ENCODE measurements around the gene APOBEC3H. TPM values are rescaled to one million over a fixed set of nuclear protein-coding genes. Genes with fewer than 3 reads are reported as not detected.

Gene APOBEC3H
- total and polyA plus RNA-seq, 9 of the 15 experiments (the other 6 are each of a cell fraction or from before 2014, with no cell fraction given) = 0.10 to 0.21 TPM; not detected in 7

DNA sequence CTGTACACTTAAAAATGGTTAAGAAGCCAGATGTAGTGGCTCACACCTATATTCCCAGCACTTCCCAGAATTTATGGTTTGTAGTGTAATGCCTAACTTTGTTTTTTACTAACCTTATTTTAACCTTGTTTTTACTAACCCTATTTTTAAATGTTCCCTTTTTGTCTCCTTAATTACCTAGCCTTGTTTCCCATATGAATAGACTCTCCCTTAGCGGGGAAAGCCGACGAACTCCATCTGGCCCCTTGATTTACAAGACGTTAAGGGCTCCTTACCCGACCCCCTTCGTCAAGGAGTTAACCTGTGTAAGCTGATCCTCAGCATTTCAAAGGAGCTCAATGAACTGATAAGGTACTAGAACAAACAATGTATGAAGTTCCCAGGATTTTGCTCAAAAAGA lies 17.1 kb downstream of the APOBEC3H start:
- CTCF ChIA-PET (ENCODE audit: low intra/inter-chr PET ratio) = no interaction called here
- H3K27ac ChIP-seq (ENCODE audit: extremely low read depth, low read depth, low read length) = no peak overlapping the region

DNA sequence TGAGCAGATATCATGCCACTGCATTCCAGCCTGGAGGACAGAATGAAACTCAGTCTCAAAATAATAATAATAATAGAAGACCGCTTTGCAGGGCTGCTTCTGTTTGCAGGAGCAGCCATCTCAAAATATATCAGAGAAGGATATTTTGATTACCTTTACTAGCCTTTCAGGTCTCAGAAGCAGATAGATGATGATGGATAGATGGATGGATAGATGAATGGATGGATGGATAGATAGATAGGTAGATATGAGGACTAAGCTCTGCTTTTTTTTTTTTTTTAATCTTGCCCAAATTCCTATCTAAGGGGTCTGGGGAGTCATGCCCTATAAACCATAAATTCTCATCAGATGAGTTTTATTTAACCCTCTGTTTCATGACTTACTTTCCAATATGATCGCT lies 18.5 kb downstream of the APOBEC3H start:
- no peaks in the 10 kb centered on the region; a peak in 2 of 5 replicates for H3K4me1 ChIP-seq (replicated peaks in 1 of 2; ENCODE audit: control insufficient read depth in 2 of 2, insufficient read depth in 2 of 2, low read length in 2 of 2)
- no peak for FAIRE-seq
- no peak overlapping the region for H3K4me3 ChIP-seq
- intact Hi-C loops (cut with micrococcal nuclease) (no loop called here), in situ Hi-C loops (cut with MboI) (loop anchor here (5.0 kb wide), 1 partner anchor 103 kb away; the partner anchor contains the start of gene APOBEC3C)
- ChIA-PET CTCF (ENCODE audit: low intra/inter-chr PET ratio) (no interaction called here), POLR2A (interaction anchor here (0.6 kb wide), 1 partner anchor 279 kb away, joined by 3 read pairs; no protein-coding TSS in a partner anchor)
- H3K4me2 ChIP-seq (ENCODE audit: insufficient read depth, low read length) = no peak overlapping the region
- H3K27me3 ChIP-seq (ENCODE audit: control insufficient read depth in 2 of 2, insufficient read depth in 2 of 2, low read length in 2 of 2) = no peaks in the 10 kb centered on the region
- WGBS (ENCODE audit: insufficient coverage, low coverage, missing lambda C conversion rate) = 40% methylated on average over 2 of the region's 2 CpGs
- no peak overlapping the region for H3K9ac ChIP-seq (ENCODE audit: insufficient read depth in 1 of 2, low read depth in 2 of 2, low read length in 2 of 2)
- H3K27ac ChIP-seq (ENCODE audit: extremely low read depth, low read depth, low read length) = no peak overlapping the region
- no TSS peak for BruUV-seq (replicated peaks)
- H3K36me3 ChIP-seq (ENCODE audit: control insufficient read depth, insufficient read depth, low read length) = no peaks in the 10 kb centered on the region
- no peaks in the 10 kb centered on the region for H4K20me1 ChIP-seq (replicated peaks; ENCODE audit: control insufficient read depth, insufficient read depth, low read length)
- no peak overlapping the region for H2AFZ ChIP-seq (ENCODE audit: low read depth, low read length)
- no peaks in the 10 kb centered on the region for H3K9me1 ChIP-seq (ENCODE audit: control insufficient read depth, insufficient read depth, low read length)
- TF ChIP-seq TAL1 (IDR thresholded peaks at IDR 0.05) = no peak
- ATAC-seq = no peak
- no peaks in the 10 kb centered on the region for H3K9me3 ChIP-seq (replicated peaks; ENCODE audit: control insufficient read depth, insufficient read depth, low read depth, low read length)
- DNase-seq (ENCODE audit: extremely low read depth in 1 of 4, low spot score in 3 of 4) = no peak
- no peaks in the 10 kb centered on the region for H3K79me2 ChIP-seq (ENCODE audit: control insufficient read depth, insufficient read depth, low read length)

More for the DNA sequence above, 17.1 kb downstream of the APOBEC3H start:
- Histone ChIP-seq H3K27me3 (ENCODE audit: control insufficient read depth in 2 of 2, insufficient read depth in 2 of 2, low read length in 2 of 2) (no peaks in the 10 kb centered on the region), H2AFZ (ENCODE audit: low read depth, low read length) (no peak overlapping the region), H3K4me2 (ENCODE audit: insufficient read depth, low read length) (no peak overlapping the region), H4K20me1 (replicated peaks; ENCODE audit: control insufficient read depth, insufficient read depth, low read length) (no peaks in the 10 kb centered on the region), H3K4me3 (no peak overlapping the region), H3K4me1 (replicated peaks in 1 of 2; ENCODE audit: control insufficient read depth in 2 of 2, insufficient read depth in 2 of 2, low read length in 2 of 2) (no peaks in the 10 kb centered on the region; a peak in 2 of 5 replicates), H3K9me1 (ENCODE audit: control insufficient read depth, insufficient read depth, low read length) (no peaks in the 10 kb centered on the region), H3K79me2 (ENCODE audit: control insufficient read depth, insufficient read depth, low read length) (no peaks in the 10 kb centered on the region), H3K36me3 (ENCODE audit: control insufficient read depth, insufficient read depth, low read length) (no peaks in the 10 kb centered on the region), H3K9ac (ENCODE audit: insufficient read depth in 1 of 2, low read depth in 2 of 2, low read length in 2 of 2) (no peak overlapping the region), H3K9me3 (replicated peaks; ENCODE audit: control insufficient read depth, insufficient read depth, low read depth, low read length) (no peaks in the 10 kb centered on the region)
- BruUV-seq (replicated peaks) = no TSS peak
- intact Hi-C loops (cut with micrococcal nuclease) (no loop called here), in situ Hi-C loops (cut with MboI) (no loop called here)
- no peak for FAIRE-seq
- TF ChIP-seq ZNF239 (CRISPR knock-in tag; IDR thresholded peaks at IDR 0.05) = peak; percentile 78
- TF ChIP-seq SOX6 (IDR thresholded peaks at IDR 0.05) = peak; percentile 38; the same call in 1 of the 2 replicates
- no peak for TF ChIP-seq TEAD4 (IDR thresholded peaks at IDR 0.05; ENCODE audit: low read length)
- TF ChIP-seq TEAD4 (CRISPR knock-in tag; IDR thresholded peaks at IDR 0.05; ENCODE audit: borderline replicate concordance) = no peak
- no peak for TF ChIP-seq SRSF3 (IDR thresholded peaks at IDR 0.05; ENCODE audit: insufficient read depth, low read length)
- DNase-seq (ENCODE audit: extremely low read depth in 1 of 4, low spot score in 3 of 4) = peak in 1 of 4 experiments; percentile 7
- ATAC-seq = no peak
- POLR2A ChIA-PET = interaction anchor here (1.0 kb wide), 1 partner anchor 411 kb away, joined by 3 read pairs; no protein-coding TSS in a partner anchor
- 0% methylated on average over 6 of the region's 6 CpGs for WGBS (ENCODE audit: insufficient coverage, low coverage, missing lambda C conversion rate)

All from K562 (cell line).